Hematopoietic multipotent progenitor cell treated with erythropoietin and hydrocortisone succinate and interleukin-3 and kit ligand, for 15 days (in vitro differentiated cells): ENCODE results near the gene LRP6.
A peak's percentile ranks its signal among the peaks of the same experiment; 100 is the strongest.
"Not testable (repeated sequence)": the region's sequence is repeated elsewhere in the genome, so short reads cannot be mapped to it uniquely, and the experiment has no call there.

Source experiments
- DNase-seq: peaks from one replicate; pipeline ENCODE4 v3.0.0-alpha.2; 2015; ENCODE audit warnings: low spot score

The LRP6 gene

GRCh38 chr12:12265571-12266388 lies 1.1 kb downstream of the LRP6 start:
- DNase-seq: peak; percentile 15

- DNase-seq: no peak
Measured at GRCh38 chr12:12265035-12265434, 1.8 kb downstream of the LRP6 start.

GRCh38 chr12:12263909-12264308 lies 2.9 kb downstream of the LRP6 start:
- DNase-seq: no peak

- not testable (repeated sequence) for DNase-seq
Measured at GRCh38 chr12:12256291-12256757, 10.5 kb downstream of the LRP6 start.

GRCh38 chr12:12254553-12254952 lies 12.3 kb downstream of the LRP6 start:
- DNase-seq: no peak

- no peak for DNase-seq
Measured at GRCh38 chr12:12249216-12250050, 17.4 kb downstream of the LRP6 start.

GRCh38 chr12:12247584-12247983 lies 19.3 kb downstream of the LRP6 start:
- DNase-seq: no peak

- DNase-seq: no peak
Measured at GRCh38 chr12:12244341-12244740, 22.5 kb downstream of the LRP6 start.

GRCh38 chr12:12240662-12241340 lies 26.0 kb downstream of the LRP6 start:
- no peak for DNase-seq

- no peak for DNase-seq
Measured at GRCh38 chr12:12239127-12239526, 27.7 kb downstream of the LRP6 start.

GRCh38 chr12:12238605-12239004 lies 28.2 kb downstream of the LRP6 start:
- DNase-seq: no peak

GRCh38 chr12:12236896-12237295 lies 29.9 kb downstream of the LRP6 start:
- no peak for DNase-seq

- no peak for DNase-seq
Measured at GRCh38 chr12:12230275-12230674, 36.6 kb downstream of the LRP6 start.

GRCh38 chr12:12229556-12230092 lies 37.2 kb downstream of the LRP6 start:
- DNase-seq: no peak

- DNase-seq: no peak
Measured at GRCh38 chr12:12228402-12228801, 38.4 kb downstream of the LRP6 start.

- DNase-seq: no peak
Measured at GRCh38 chr12:12226187-12226586, 40.7 kb downstream of the LRP6 start.

GRCh38 chr12:12224240-12224940 lies 42.5 kb downstream of the LRP6 start:
- DNase-seq: no peak

GRCh38 chr12:12221560-12221959 lies 45.3 kb downstream of the LRP6 start:
- no peak for DNase-seq

- DNase-seq: no peak
Measured at GRCh38 chr12:12219664-12220063, 47.2 kb downstream of the LRP6 start.

- no peak for DNase-seq
Measured at GRCh38 chr12:12217018-12217359, 49.9 kb downstream of the LRP6 start.

- no peak for DNase-seq
Measured at GRCh38 chr12:12216349-12217017, 50.4 kb downstream of the LRP6 start.
